GM23338 (cell line): Measurements from ENCODE around the gene GABPB1. TPM values are rescaled to one million over a fixed set of nuclear protein-coding genes. Genes with fewer than 3 reads are reported as not detected.

Source experiments
- ATAC-seq: fragments of 200-7000 bp; cut with Tn5 transposase; 3 replicates; pipeline ENCODE4 v1.9.1; 2020
- DNase-seq: peaks from one replicate; pipeline ENCODE4 v3.0.0-alpha.2; 2015; ENCODE audit warnings: low spot score
- H2AFZ ChIP-seq: fragments of 200-600 bp; sonication (generic); 2 replicates; pipeline ENCODE4 v1.8.0; 2016; ENCODE audit warnings: antibody characterized with exemption, mild to moderate bottlenecking, moderate library complexity
- H3F3A ChIP-seq: fragments of 200-600 bp; sonication (generic); replicated peaks from 2 replicates; pipeline ENCODE4 v1.8.0; 2017; ENCODE audit warnings: antibody characterized with exemption, mixed run types, low read depth
- H3K27ac ChIP-seq: fragments of 200-600 bp; sonication (generic); 2 replicates; pipeline ENCODE4 v1.6.1; 2016; ENCODE audit warnings: low read depth
- H3K27me3 ChIP-seq: fragments of 200-600 bp; sonication (generic); 2 replicates; pipeline ENCODE4 v1.8.0; 2016; ENCODE audit warnings: mild to moderate bottlenecking, mixed run types, moderate library complexity; ENCODE audit not compliant: insufficient read depth
- H3K36me3 ChIP-seq: fragments of 200-600 bp; sonication (generic); 2 replicates; pipeline ENCODE4 v1.8.0; 2016; ENCODE audit warnings: mild to moderate bottlenecking; ENCODE audit not compliant: insufficient read depth
- H3K4me1 ChIP-seq: fragments of 200-600 bp; sonication (generic); 2 replicates; pipeline ENCODE4 v1.8.0; 2016; ENCODE audit warnings: mild to moderate bottlenecking, moderate library complexity; ENCODE audit not compliant: insufficient read depth
- H3K4me2 ChIP-seq: fragments of 200-600 bp; sonication (generic); 2 replicates; pipeline ENCODE4 v1.7.1; 2017; ENCODE audit warnings: mixed run types
- H3K4me3 ChIP-seq: fragments of 200-600 bp; sonication (generic); 2 replicates; pipeline ENCODE4 v1.6.1; 2016; ENCODE audit warnings: mixed run types
- H3K79me2 ChIP-seq: fragments of 200-600 bp; sonication (generic); replicated peaks from 2 replicates; pipeline ENCODE4 v1.8.0; 2017; ENCODE audit warnings: mild to moderate bottlenecking; ENCODE audit not compliant: insufficient read depth
- H3K9me2 ChIP-seq: fragments of 200-600 bp; sonication (generic); 2 replicates; pipeline ENCODE4 v1.8.0; 2017; ENCODE audit not compliant: insufficient read depth
- H4K20me1 ChIP-seq: fragments of 200-600 bp; sonication (generic); replicated peaks from 2 replicates; pipeline ENCODE4 v1.8.0; 2017; ENCODE audit warnings: mild to moderate bottlenecking; ENCODE audit not compliant: insufficient read depth
- H3K27ac Mint-ChIP-seq: 2 replicates; pipeline ENCODE4 v1.8.0; 2020; ENCODE audit warnings: inconsistent platforms, mild to moderate bottlenecking, moderate library complexity, mixed read lengths
- H3K27me3 Mint-ChIP-seq: 3 replicates; pipeline ENCODE4 v1.8.0; 2022; ENCODE audit warnings: low read depth, mild to moderate bottlenecking, moderate library complexity, mixed read lengths, inconsistent platforms; ENCODE audit not compliant: insufficient read depth, poor library complexity
- H3K36me3 Mint-ChIP-seq: 3 replicates; pipeline ENCODE4 v1.8.0; 2021; ENCODE audit warnings: low read depth, mild to moderate bottlenecking, inconsistent platforms, moderate library complexity, mixed read lengths
- H3K4me1 Mint-ChIP-seq: 3 replicates; pipeline ENCODE4 v1.8.0; 2020; ENCODE audit warnings: mild to moderate bottlenecking, inconsistent platforms, mixed read lengths
- H3K4me3 Mint-ChIP-seq: 3 replicates; pipeline ENCODE4 v1.8.0; 2021; ENCODE audit warnings: moderate library complexity, mild to moderate bottlenecking, inconsistent platforms, mixed read lengths
- H3K9me3 Mint-ChIP-seq: 3 replicates; pipeline ENCODE4 v1.8.0; 2020; ENCODE audit warnings: moderate library complexity, mild to moderate bottlenecking, inconsistent platforms, mixed read lengths
- CREB1 ChIP-seq: fragments of 250-450 bp; sonication (Bioruptor Pico); IDR thresholded peaks from 2 replicates; pipeline ENCODE4 v1.5.0; 2020; ENCODE audit warnings: low read depth, mild to moderate bottlenecking, moderate library complexity
- EZH2 ChIP-seq: fragments of 200-600 bp; sonication (generic); IDR thresholded peaks from one replicate; pipeline ENCODE4 v1.8.0; 2017; ENCODE audit warnings: antibody characterized with exemption, mild to moderate bottlenecking, low read depth; ENCODE audit not compliant: unreplicated experiment
- EZH2phosphoT487 ChIP-seq: fragments of 200-600 bp; sonication (generic); IDR thresholded peaks from one replicate; pipeline ENCODE4 v1.8.1; 2018; ENCODE audit warnings: antibody characterized with exemption; ENCODE audit not compliant: unreplicated experiment
- JUNB ChIP-seq: IDR thresholded peaks from one replicate; pipeline ENCODE4 v1.6.1; 2016; ENCODE audit warnings: antibody characterized with exemption; ENCODE audit not compliant: unreplicated experiment
- NANOG ChIP-seq: IDR thresholded peaks from 2 replicates; pipeline ENCODE4 v1.6.1; 2016; ENCODE audit warnings: antibody characterized with exemption, borderline replicate concordance
- POLR2AphosphoS5 ChIP-seq: IDR thresholded peaks from 2 replicates; pipeline ENCODE4 v1.6.1; 2016; ENCODE audit warnings: antibody characterized with exemption, low read depth
- REST ChIP-seq: IDR thresholded peaks from one replicate; pipeline ENCODE4 v1.6.1; 2018; ENCODE audit warnings: antibody characterized with exemption; ENCODE audit not compliant: unreplicated experiment
- ZNF114 ChIP-seq: fragments of 250-450 bp; sonication (Bioruptor Pico); IDR thresholded peaks from 2 replicates; pipeline ENCODE4 v1.5.0; 2020; ENCODE audit warnings: mild to moderate bottlenecking, moderate library complexity
- ZNF331 ChIP-seq: fragments of 250-450 bp; sonication (Bioruptor Pico); IDR thresholded peaks from 2 replicates; pipeline ENCODE4 v1.5.0; 2020; ENCODE audit warnings: low read depth, mild to moderate bottlenecking, moderate library complexity
- ZNF462 ChIP-seq: fragments of 250-450 bp; sonication (Bioruptor Pico); IDR thresholded peaks from 2 replicates; pipeline ENCODE4 v1.5.0; 2020; ENCODE audit warnings: mild to moderate bottlenecking, moderate library complexity
- polyA plus RNA-seq: library from polyadenylated mRNA; unstranded; fragments of >200 nt; fragmentation: Nextera tagmentation; extraction: Ambion mirVana; gene quantifications from 2 replicates; pipeline ENCODE4 v1.2.1, GENCODE V29; 2016
- total RNA-seq: library from RNA; depleted of rRNA; stranded (reverse); fragments of >200 nt; shearing (Covaris generic); gene quantifications from 2 replicates; pipeline ENCODE4 v1.2.3, GENCODE V29; 2014
- TF ChIP-seq, protein P1 (sequence below): IDR thresholded peaks from 2 replicates; pipeline ENCODE4 v1.6.1; 2016; ENCODE audit warnings: antibody characterized with exemption

Gene GABPB1
- total and polyA plus RNA-seq, 2 experiments from 2014 or later: 34.4 to 53.9 TPM

DNA sequence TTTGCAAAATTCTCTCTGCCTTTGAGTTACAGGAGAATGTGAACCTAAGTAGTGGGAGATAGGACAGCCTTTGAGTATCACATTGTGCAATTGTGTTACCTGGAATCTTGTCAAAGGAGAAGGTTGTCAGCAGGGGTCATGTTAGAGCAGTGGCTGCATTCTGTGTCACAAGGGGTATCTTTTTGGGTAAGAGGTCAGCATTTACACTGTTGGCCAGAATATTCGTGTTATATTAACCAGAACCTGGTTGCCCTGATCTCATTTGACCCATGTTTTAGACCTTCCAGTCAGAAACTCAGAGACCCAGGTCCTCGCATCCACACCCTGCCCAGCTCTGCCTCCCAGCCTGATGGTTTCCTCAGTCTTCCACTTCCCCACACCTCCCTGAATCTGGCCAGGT lies 116.7 kb downstream of the GABPB1 start:
- H3K27ac ChIP-seq: no peak overlapping the region
- no peak for ATAC-seq
- no peak overlapping the region for H3K4me3 ChIP-seq
- Mint-ChIP-seq H3K4me3 (no peak overlapping the region), H3K9me3 (no peaks in the 10 kb centered on the region), H3K36me3 (no peaks in the 10 kb centered on the region), H3K27me3 (no peaks in the 10 kb centered on the region), H3K27ac (0 out of 2 replicates have a peak overlapping the region, but pooled peaks have one; percentile 18), H3K4me1 (peaks cover 5% of the 10 kb centered on the region; the same call in 1 of the 3 replicates)
- no peaks in the 10 kb centered on the region for H3K4me1 ChIP-seq
- no peak for DNase-seq
- no peak overlapping the region for H2AFZ ChIP-seq
- TF ChIP-seq ZNF331 (CRISPR knock-in tag) (no peak), JUNB (no peak), EZH2 (no peak), POLR2AphosphoS5 (no peak), NANOG (no peak)
- no peaks in the 10 kb centered on the region for H3K27me3 ChIP-seq
- H3K9me2 ChIP-seq: no peaks in the 10 kb centered on the region
- no peaks in the 10 kb centered on the region for H3K36me3 ChIP-seq
- no peak overlapping the region for H3K4me2 ChIP-seq
- no peaks in the 10 kb centered on the region for H4K20me1 ChIP-seq
- H3F3A ChIP-seq: no peaks in the 10 kb centered on the region
- H3K79me2 ChIP-seq: no peaks in the 10 kb centered on the region

- peaks cover 5% of the 10 kb centered on the region; the same call in 1 of the 3 replicates for H3K4me1 Mint-ChIP-seq
- Histone ChIP-seq H3K27me3 (no peaks in the 10 kb centered on the region), H3K4me3 (no peak overlapping the region), H3K4me2 (no peak overlapping the region), H3K4me1 (no peaks in the 10 kb centered on the region), H3K79me2 (no peaks in the 10 kb centered on the region), H2AFZ (no peak overlapping the region), H4K20me1 (no peaks in the 10 kb centered on the region), H3K9me2 (no peaks in the 10 kb centered on the region), H3F3A (no peaks in the 10 kb centered on the region), H3K36me3 (no peaks in the 10 kb centered on the region), H3K27ac (no peak overlapping the region)
- H3K27ac Mint-ChIP-seq: peak overlapping the region; percentile 75; the same call in 1 of the 2 replicates
- no peaks in the 10 kb centered on the region for H3K27me3 Mint-ChIP-seq
- ATAC-seq: no peak
- no peaks in the 10 kb centered on the region for H3K9me3 Mint-ChIP-seq
- H3K36me3 Mint-ChIP-seq: no peaks in the 10 kb centered on the region
- no peak for DNase-seq
- no peak overlapping the region for H3K4me3 Mint-ChIP-seq
- TF ChIP-seq EZH2 (no peak), CREB1 (CRISPR knock-in tag) (no peak), JUNB (no peak), NANOG (no peak), REST (no peak), ZNF331 (CRISPR knock-in tag) (no peak), EZH2phosphoT487 (no peak), ZNF462 (CRISPR knock-in tag) (no peak), ZNF114 (CRISPR knock-in tag) (no peak)
- TF ChIP-seq, protein P1, sequence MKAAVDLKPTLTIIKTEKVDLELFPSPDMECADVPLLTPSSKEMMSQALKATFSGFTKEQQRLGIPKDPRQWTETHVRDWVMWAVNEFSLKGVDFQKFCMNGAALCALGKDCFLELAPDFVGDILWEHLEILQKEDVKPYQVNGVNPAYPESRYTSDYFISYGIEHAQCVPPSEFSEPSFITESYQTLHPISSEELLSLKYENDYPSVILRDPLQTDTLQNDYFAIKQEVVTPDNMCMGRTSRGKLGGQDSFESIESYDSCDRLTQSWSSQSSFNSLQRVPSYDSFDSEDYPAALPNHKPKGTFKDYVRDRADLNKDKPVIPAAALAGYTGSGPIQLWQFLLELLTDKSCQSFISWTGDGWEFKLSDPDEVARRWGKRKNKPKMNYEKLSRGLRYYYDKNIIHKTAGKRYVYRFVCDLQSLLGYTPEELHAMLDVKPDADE: no peak
Observed at GRCh38 chr15:50236433-50236832, 118.6 kb downstream of the GABPB1 start.
